HG03159 (cell line): Measurements from ENCODE around the gene CPVL.

ENCODE experiments used
- ATAC-seq: cut with Tn5 transposase; IDR thresholded peaks from one replicate; pipeline ENCODE4 v1.9.1; 2021; ENCODE audit warnings: mild to moderate bottlenecking, moderate library complexity; ENCODE audit not compliant: unreplicated experiment

The CPVL gene

DNA sequence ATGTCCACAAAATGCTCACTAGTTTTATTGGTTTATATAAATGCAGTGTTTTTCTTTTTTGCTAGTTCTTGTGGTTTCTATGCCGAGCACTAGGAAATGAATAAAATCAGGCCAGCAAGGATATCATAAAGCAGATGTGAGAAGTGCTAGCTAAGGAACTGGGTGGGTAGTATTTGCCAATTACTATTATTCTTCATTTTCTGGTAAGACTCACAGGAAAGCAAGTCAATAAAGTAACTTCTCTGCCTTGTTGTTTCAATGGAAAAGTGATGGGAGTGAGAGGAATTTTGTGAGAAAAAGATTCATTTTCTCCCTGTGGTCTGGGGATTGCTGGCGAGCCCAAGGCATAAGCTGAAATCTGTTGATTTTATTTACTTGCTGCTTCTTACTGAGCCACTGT lies 137.7 kb downstream of the CPVL start:
- no peak for ATAC-seq

DNA sequence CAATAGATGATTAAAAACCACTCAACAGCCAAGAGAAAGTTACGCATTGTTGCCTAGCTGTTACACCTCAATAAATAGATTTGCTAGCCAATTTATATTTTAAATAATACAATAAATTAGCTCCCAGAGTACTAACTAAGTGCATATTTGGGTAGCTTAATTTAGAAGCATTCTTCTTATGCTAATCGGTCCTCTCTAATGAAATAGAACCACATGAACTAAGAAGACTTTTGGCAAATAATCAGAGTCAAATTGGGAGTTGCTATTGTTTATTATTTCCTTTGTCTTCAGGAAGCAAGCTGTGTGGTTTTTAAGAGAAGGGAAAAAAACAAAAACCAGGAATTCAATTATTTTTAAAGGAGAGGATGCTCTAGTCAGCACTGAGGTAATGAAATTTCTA lies 139.2 kb downstream of the CPVL start:
- no peak for ATAC-seq

DNA sequence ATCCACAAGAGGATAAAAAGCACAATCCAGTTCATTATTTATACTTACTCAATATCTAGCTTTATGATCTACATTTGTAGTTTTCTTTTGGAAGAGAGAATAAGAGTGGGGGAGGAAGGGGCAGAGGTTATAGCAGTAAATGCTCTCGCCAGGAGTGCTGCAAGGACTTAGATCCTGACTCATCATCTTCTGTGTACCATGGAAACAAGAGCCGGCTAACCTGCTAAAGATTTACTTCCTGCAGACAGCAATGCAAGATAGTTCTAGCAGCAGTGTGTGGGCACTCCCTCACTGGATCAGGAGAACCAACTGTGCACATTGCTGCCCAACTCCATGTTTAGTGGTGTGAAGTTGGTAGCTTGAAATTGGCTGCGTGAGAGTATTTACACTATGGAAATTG lies 140.5 kb downstream of the CPVL start:
- ATAC-seq: no peak

DNA sequence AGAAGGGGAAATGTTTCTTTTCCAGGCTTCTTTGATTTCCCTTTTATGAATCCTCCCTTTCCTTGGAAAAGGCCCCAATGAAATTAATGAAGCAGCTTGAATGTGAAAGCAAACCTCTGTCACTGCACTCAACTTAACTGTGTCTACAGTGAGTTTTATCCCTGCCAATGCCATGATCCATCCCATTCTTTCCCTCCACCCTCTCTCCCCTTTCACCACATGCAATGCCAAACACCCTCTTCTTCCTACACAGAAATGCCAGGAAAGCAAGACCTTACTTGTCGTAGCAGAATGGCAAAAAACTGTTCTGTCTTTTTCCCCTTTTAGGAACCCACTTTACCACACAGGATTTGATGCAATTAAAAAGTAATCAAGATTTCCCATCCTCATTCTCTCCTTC lies 140.9 kb downstream of the CPVL start:
- no peak for ATAC-seq

DNA sequence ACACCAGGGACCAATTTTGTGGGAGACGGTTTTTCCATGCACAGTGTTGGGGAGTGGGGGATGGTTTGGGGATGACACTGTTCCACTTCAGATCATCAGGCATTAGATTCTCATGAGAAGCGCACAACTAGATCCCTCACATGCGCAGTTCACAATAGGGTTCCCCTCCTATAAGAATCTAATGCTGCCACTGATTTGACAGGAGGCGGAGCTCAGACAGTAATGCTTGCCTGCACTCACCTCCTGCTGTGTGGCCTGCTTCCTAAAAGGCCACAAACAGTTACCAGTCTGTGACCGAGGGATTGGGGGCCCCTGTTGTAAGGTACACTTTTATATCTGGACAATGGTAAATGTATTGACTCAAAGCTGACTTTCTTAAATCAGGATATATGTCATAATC lies 142.6 kb downstream of the CPVL start:
- no peak for ATAC-seq

DNA sequence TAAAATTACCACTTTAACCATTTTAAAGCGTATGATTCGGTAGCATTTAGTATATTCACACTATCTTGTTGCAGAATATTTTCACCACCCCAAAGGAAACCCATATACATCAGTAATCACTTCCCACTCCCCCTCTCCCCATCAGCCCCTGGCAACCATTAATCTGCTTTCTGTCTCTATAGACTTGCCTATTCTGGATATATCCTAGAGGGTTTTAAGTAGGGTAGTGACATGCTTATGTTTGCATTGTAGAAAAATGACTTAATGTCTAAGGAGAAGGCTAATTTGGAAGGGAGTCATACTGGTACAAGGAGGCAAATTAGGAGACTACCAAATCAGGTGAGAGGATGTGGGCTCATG lies 145.6 kb downstream of the CPVL start:
- ATAC-seq: no peak

DNA sequence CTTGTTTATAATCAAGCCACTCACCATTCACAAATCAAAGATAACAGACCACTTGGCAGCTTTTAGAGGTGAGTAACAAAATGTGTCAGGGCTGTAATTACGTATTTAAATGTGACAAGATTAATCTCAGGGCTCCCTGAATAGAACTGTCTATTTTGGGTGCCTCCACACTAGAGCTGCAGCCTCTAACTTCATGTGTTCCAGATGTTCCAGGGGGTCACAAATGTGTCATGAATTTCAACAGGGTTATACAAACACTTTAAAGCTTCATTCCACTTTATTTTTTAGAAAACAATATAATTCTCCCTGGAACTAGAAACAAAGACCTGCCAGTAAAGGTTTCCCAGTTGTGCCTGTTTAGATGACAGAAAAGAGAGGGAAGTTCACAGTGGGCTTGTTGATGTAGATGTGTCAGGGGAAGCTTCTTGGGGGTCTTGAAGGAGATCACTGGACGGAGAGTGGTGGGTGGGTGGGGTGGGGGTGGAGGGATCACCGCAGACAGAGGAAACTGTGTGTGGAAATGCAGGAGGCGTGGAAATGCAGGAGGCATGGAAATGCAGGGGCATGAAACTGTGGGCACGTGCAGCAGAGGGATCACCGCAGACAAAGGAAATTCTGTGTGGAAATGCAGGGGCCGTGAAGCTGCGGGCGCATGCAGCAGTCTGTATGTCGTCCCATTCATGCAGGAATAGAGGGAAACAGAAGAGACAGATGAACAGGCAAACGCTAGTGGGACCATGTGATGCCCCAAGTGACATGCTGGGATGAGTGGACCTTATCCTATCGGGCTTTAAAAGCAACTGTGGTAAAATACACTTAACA lies 146.2 kb downstream of the CPVL start:
- ATAC-seq: no peak

DNA sequence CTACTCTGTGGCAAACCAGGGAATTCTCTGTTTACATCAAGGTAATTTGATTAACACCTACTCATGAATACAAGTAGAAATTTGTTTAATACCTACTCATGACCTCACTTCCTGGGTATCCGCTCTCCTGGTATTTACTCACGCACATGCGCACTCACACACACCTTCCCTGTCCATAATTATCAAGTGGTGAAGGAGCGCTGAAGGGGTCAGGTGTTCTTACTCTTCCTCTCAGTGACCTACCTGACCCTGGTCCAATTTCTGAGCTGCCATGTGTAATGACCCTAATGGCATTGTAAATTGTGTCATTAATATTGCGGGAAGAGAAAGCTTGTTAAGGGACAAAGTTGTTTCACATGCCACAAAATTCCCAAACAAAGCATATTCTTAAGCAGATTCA lies 146.9 kb downstream of the CPVL start:
- ATAC-seq: no peak

DNA sequence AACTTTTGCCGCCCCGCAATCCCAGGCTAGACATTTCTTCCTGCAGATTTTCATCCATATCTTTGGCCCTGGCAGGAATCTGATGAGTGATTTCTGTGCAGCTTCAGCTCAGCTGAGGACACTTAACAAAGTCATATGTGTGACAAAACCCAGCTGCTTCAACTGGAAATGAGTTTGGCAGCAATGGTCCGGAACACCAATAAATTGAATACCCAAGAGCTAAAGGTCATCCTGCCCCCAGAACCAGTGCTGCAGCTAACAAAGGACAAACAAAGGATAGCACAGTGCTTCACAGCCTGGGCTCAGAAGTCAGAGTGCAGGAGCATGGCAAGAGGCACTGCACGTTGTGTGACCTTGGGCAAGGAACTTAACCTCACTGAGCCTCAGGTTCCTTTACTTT lies 148.2 kb downstream of the CPVL start:
- no peak for ATAC-seq

DNA sequence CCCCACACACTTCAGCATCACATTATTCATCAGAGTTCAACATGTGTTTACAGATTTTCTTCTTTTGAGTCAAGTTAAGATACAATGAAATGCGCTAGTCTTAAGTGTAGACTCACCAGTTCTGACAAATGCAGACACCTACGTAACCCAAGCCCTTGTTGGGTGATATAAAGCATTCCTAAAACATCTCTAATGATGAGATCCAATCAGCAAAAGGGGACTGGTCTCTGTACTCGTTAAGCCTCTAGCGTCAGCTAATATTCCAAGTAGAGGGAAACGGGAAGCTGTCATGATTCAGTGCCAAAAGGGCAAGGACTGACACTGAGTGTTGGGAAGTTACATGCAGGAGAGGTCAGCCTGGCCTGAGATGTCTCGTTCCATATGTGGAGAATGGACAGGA lies 149.5 kb downstream of the CPVL start:
- ATAC-seq: no peak

DNA sequence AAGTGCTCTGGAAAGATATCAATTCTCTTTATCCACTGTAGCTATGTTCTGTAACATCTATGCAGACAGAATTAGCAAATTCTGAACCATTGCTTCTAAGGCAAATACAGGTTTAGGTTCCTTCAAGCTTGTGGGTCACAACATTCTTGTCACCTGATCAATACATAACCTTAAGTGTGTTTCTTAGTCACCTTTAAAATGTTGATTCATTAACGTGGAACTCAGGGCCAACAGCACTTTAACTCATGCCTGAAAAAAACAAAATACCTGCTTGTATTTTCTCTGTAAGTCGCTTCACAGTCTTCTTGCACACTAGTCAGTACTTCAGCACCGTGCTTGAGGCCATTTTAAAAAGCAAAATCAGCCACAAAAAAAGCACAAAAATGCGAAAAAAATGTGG lies 153.0 kb downstream of the CPVL start:
- ATAC-seq: no peak

DNA sequence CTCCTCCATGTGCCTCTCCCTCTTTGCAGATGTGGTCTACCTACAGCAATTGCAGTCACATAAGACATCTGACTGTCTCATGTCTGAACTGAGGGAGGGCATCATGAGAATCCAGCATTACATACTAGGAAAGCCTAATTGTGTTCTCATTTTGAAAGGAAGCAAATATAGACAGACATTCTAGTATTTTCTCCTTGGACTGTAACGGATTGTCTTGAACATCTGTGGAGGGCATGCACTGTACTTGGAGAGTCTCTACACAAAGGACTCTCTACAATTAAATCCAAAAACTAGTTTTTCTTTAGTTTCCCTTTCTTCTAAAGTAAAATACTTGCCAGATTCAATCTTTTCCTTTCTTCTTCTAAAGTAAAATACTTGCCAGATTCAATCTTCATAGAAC lies 153.5 kb downstream of the CPVL start:
- no peak for ATAC-seq

DNA sequence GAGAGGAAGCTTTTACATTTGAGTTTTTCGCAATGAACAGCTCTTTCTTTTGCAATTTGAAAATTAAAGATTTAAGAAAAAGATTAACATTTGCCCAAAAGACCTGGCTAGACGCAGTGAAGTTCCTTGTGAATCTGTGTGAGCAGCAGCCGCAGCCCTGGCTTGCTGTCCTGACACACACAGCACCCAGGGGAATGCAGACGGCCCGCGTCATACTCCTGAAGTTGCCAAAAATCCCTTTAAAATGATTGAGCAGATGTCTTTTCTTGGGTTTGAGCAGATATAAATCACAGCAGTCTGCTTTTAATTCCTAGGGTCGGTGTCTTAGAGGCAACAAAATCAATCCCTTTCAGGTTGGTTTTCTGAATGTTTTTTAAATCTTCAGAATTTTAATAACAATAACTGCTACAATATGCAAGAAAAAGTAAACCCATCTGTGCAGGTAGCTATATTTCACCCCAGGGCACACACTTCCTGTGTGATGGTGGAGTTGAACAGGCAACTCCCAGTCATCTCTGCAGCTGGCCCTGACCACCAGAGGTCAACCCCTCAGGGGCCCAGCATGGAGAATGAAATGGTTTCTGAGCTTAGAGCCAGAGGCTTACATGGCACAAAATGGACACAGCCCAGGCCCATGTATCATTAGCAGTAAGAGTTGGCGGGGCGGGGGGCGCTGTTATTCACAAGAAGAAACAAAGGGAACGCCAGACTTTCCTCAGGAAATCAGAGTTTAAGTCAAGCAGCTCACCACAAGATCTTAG lies 156.0 kb downstream of the CPVL start:
- ATAC-seq: no peak

DNA sequence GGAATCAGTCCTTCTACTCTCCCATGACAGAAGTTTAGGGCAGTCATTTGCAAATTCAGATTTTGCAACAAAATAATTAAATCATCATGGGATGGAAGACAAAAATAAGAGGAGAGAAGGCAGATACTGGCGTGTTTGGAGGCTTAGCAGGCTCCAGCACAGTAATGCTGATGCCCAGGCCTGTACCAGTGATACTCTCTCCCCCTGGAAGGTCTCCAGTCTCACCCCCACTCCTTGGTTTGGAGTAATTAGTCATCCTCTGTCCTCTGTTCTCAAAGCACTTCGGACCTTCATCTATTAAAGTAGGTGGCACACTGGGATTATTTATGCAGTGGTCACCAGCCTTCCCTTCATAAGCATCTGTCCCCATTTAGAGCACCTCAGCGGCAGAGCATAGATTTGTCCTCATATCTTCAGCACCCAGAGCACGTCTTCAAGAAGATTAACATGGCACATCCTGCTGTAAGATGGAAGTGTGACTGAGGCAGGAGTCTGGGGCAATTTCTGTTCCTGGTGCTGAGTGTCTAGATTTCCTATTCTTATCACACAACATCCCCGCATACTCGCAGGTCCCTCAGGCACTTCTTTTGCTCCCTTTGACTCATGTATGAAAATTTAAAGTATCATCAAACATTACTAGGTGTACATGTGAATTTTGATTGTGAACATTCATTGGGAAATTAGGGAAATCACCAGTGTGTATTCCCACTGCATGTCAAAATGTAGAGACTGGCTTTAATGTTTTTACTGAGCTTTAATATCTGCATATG lies 156.9 kb downstream of the CPVL start:
- ATAC-seq: no peak

DNA sequence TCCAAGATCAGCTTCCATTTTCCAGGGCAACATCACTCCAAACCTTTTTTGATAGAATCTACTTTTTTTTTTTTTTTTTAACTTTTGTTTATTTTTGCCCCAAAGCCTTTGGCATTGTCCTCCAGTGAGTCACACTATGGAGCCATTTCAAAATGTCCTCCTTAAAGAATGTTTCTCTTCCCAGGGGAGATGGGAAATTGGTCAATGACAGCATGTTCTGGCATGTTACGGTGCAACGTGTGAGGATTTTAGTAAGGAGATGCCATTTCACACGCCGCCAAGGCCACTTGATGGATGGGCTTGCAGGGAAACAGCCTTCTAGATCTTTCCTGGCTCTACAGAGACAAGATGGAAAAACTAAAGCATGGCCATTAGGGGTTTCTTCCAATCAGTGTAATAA lies 157.5 kb downstream of the CPVL start:
- no peak for ATAC-seq

DNA sequence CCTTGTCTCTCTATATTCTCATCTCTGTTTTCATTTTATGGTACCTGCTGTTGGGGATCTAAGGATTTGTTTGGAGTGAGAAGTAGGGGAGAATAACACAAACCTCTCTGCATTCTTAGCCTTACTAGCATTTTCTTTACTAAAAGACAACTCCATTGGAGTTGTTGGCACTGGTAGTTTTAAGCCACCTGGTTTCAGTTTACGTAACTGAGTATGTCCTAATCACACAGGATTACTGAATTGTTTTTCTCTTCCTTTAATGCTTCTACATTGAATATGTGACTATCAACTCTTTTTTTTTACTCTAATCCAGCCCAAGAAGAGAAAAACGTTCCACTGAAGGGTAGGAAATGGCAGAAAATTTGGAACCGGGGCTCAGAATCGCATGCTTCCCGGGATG lies 158.2 kb downstream of the CPVL start:
- ATAC-seq: no peak

DNA sequence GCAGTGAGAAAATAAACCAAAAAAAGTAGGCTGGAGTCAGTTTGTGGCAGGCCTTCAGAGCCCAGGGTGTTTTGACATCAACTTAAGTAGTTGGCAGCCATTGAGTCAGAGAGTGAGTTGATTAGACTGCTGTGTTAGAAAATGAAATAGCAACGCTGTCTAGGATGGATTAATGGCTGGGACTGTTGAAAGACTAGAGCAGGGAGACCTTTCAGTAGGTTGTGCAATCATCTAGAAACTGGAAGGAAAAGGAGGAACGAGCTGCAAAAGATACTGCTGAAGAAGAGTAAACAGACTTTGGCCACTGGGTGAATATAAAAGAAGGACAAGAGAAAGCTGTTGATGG lies 159.6 kb downstream of the CPVL start:
- ATAC-seq: no peak

DNA sequence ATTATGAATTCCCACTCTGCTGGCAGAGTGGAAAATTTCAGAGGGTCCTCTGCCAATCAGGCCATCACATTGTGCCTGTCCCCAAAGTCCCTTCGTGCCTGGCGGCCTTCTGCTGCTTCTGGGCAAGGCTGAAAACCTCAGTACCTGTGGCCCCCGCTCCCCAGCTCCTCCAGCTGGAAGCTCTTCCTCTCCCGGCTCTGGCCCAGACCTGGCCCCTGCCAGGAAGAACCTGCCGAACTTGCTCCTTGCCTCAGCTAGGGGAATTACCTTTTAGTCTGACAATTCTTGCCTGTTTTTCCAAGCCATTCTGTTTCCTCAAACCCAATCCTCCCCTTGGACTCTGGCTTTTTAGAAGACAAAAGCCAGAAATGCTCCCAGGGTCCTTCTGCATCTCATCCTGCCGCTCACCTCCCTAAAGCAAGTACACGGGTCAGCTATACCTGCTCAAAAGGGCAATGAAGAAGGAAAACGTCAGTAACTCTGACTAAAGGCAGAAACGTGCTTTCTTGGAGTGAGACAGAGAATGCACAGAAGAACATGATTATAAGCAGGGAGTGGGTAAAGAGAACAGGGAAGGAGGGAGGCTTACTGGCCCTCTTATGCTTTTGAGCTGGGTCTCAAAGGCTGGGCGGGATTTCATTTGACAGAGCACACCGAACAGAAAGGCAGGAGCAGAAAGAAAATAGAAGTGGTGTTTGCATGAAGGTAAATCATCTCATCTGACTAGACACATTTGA lies 160.1 kb downstream of the CPVL start:
- no peak for ATAC-seq

DNA sequence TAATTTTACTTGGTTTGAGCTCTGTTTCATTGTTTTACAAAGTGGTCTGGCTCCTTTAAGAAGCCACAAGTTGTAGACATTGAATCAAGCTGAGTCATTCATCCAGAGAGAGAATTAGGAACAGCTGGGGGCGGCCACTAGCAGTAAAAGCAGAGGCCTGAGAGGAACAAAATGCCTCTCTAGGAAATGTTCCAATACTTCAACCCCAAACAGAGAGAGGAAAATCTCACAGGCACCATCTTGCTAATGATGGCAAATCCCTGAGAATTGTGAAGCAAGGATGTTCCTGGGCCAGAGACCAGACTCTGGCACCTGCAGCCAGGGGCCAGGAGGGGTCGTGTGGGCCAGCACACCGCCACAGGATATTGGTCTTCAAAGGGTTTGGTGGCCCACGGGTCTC lies 161.7 kb downstream of the CPVL start:
- no peak for ATAC-seq

DNA sequence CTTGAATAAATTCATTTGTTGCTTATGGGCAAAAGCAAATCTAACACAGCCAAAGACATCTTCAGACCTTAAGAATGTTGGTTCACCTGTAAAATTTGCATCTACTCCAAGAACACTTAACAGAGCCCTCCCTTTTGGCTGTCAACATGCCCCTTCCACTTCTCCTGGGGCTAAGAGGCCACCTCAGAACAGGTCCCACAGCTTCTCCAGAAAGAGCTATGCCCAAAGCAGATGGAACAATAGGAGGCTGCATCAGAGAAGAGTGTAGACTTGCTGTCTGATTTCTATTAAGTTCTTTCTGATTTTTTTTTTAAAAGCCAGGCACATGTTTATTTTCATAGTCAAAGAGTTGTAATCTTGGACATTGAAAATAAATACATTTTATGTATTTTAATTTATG lies 162.1 kb downstream of the CPVL start:
- ATAC-seq: no peak
